ENCODE measurements around the gene GRAMD2A.

GRAMD2A gene

GRCh38 chr15:72161361-72162132, 36.0 kb downstream of the GRAMD2A start:
- DNase-seq (ENCODE audit: low read depth in 2 of 2): no peak
- H3K4me3 ChIP-seq (replicated peaks in 1 of 2; ENCODE audit: low read depth in 2 of 2, low read length in 2 of 2): no peak overlapping the region
- no peak for TF ChIP-seq CTCF (IDR thresholded peaks at IDR 0.05; ENCODE audit: low read depth, low read length)

GRCh38 chr15:72160696-72161245, 36.8 kb downstream of the GRAMD2A start:
- no peak for DNase-seq (ENCODE audit: low read depth in 2 of 2)

GRCh38 chr15:72156928-72157327, 40.7 kb downstream of the GRAMD2A start:
- DNase-seq (ENCODE audit: low read depth in 2 of 2): no peak
- no peak overlapping the region for H3K4me3 ChIP-seq (replicated peaks in 1 of 2; ENCODE audit: low read depth in 2 of 2, low read length in 2 of 2)
- TF ChIP-seq CTCF (IDR thresholded peaks at IDR 0.05; ENCODE audit: low read depth, low read length): no peak

More at GRCh38 chr15:72160696-72161245, 36.8 kb downstream of the GRAMD2A start:
- H3K4me3 ChIP-seq (replicated peaks in 1 of 2; ENCODE audit: low read depth in 2 of 2, low read length in 2 of 2): no peak overlapping the region
- TF ChIP-seq CTCF (IDR thresholded peaks at IDR 0.05; ENCODE audit: low read depth, low read length): no peak

- DNase-seq (ENCODE audit: low read depth in 2 of 2): peak; percentile 86 to 87
- H3K4me3 ChIP-seq (replicated peaks in 1 of 2; ENCODE audit: low read depth in 2 of 2, low read length in 2 of 2): peak overlapping the region; percentile 49 to 55
- peak; percentile 79 for TF ChIP-seq CTCF (IDR thresholded peaks at IDR 0.05; ENCODE audit: low read depth, low read length)
Observed at GRCh38 chr15:72155635-72156616, 41.7 kb downstream of the GRAMD2A start.

GRCh38 chr15:72155003-72155621, 42.5 kb downstream of the GRAMD2A start:
- no peak for TF ChIP-seq CTCF (IDR thresholded peaks at IDR 0.05; ENCODE audit: low read depth, low read length)
- peak in 1 of 2 donors; percentile 60 for DNase-seq (ENCODE audit: low read depth in 2 of 2)
- H3K4me3 ChIP-seq (replicated peaks in 1 of 2; ENCODE audit: low read depth in 2 of 2, low read length in 2 of 2): peak overlapping the region in 1 of 2 donors; percentile 55

GRCh38 chr15:72154316-72154715, 43.3 kb downstream of the GRAMD2A start:
- no peak for DNase-seq (ENCODE audit: low read depth in 2 of 2)
- no peak for TF ChIP-seq CTCF (IDR thresholded peaks at IDR 0.05; ENCODE audit: low read depth, low read length)
- H3K4me3 ChIP-seq (replicated peaks in 1 of 2; ENCODE audit: low read depth in 2 of 2, low read length in 2 of 2): no peak overlapping the region

Measured in cardiac fibroblast (primary cell).